GM19238 (cell line): Measurements from ENCODE around the gene HBQ1.
A peak's percentile ranks its signal among the peaks of the same experiment; 100 is the strongest.
"Not testable (repeated sequence)": the region's sequence is repeated elsewhere in the genome, so short reads cannot be mapped to it uniquely, and the experiment has no call there.

Source experiments
- DNase-seq: peaks from one replicate; pipeline ENCODE4 v3.0.0; 2011; ENCODE audit warnings: low spot score; ENCODE audit not compliant: insufficient read length

The HBQ1 gene

DNA sequence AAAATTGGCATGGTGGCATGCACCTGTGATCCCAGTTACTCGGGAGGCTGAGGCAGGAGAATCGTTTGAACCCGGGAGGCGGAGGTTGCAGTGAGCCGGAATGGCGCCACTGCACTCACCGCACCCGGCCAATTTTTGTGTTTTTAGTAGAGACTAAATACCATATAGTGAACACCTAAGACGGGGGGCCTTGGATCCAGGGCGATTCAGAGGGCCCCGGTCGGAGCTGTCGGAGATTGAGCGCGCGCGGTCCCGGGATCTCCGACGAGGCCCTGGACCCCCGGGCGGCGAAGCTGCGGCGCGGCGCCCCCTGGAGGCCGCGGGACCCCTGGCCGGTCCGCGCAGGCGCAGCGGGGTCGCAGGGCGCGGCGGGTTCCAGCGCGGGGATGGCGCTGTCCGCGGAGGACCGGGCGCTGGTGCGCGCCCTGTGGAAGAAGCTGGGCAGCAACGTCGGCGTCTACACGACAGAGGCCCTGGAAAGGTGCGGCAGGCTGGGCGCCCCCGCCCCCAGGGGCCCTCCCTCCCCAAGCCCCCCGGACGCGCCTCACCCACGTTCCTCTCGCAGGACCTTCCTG is at the start of gene HBQ1:
Gene HBQ1, plus strand, starts transcription at position 359 of the 575 bp plus-strand sequence. Its CDS starts 28 bp downstream, at position 387.
- no peak for DNase-seq

DNA sequence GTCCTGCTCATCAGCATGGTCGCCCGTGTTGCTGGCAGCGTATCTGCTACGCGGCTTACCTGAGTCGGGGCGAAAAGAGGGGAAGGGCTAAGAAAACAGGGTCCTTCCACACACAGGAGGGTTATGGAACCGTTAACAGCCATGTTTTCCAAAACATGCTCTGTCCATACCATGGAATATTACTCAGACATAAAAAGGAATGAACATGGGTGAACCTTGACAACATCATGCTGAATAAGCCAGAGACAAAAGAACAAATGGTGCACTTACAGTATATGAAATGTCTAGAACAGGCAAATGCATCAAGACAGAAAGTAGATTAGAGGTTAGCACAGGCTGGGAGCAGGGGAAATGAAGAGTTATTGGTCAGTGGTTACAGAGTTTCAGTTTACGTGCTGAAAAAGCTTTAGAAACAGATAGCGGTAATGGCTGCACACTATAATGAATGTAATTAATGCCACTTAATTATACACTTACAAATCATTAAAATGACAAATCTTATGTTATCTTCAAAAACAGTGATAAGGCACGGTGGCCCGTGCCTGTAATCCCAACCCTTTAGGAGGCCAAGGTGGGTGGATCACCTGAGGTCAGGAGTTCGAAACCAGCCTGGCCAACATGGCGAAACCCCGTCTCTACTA is 49.6 kb upstream of the HBQ1 start:
- no peak for DNase-seq

DNA sequence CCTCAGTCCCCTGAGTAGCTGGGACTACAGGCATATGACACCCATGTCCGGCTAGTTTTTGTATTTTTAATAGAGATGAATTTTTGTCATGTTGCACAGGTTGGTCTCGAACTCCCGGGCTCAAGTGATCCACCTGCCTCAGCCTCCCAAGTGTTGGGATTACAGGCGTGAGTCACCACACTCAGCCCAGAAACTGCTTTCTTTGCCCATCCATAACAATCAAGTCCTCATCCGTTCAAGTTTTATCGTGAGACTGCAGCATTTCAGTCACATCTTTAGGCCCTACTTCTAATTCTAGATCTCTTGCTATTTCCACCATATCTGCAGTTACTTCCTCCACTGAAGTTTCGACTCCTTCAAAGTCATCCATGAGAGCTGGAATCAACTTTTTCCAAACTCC is 48.1 kb upstream of the HBQ1 start:
- DNase-seq: no peak

DNA sequence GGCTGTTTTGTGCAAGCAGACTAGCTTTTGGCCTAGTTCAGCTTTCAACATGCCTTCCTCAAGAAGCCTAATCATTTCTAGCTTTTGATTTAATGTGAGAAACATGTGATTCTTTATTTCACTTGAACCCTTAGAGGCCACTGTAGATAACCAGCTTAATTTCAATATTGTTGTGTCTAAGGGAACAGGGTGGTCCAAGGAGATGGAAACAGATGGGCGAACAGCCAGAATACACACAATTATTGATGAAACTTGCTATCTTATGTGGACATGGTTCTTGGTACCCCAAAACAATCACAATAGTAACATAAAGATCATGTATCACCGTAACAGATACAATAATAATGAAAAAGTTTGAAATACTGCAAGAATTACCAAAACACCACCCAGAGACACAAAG is 46.5 kb upstream of the HBQ1 start:
- no peak for DNase-seq

DNA sequence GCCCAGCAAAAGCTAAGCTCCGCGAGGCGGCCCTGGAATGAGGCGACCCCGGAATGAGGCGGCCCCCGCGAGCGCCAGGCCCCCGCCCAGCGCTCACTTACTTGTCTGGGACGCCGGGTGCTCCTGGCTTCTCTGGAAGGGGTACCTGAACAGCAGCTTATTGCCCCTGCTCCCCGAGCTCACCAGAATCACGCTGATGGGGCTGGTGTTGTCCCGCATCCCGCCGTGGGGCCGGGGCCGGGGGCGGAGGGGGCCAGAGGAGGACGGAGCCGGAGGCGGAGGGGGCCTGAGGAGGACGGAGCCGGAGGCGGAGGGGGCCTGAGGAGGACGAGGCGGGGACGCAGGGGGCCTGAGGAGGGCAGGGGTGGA is 42.2 kb upstream of the HBQ1 start:
- peak; percentile 30 for DNase-seq

DNA sequence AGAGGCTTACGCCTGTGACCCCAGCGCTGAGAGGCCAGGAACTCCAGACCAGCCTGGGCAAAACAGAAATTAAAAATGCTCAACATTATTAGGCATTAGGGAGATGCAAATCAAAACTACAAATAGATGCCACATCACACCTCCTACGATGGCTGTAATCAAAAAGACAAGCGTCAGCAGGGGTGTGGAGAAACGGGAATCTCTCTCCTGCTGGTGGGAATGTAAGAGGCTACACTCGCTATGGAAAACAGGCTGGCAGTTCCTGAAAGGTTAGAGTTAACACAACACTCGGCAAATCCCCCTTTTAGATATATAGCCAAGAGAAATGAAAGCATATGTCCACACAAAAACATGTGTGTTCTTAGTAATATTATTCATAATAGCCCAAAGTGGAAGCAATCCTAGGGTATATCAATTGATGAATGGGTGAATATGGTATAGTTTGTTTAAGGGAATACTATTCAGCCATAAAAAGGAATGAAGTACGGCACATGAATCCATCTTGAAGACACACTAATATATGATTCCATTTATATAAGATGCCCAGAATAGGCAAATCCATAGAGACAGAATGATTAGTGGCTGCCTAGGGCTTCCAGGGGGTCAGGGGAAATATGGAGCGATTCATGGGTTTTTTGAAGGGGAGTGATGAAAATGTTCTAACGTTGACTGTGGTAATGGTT is 39.9 kb upstream of the HBQ1 start:
- DNase-seq: no peak

DNA sequence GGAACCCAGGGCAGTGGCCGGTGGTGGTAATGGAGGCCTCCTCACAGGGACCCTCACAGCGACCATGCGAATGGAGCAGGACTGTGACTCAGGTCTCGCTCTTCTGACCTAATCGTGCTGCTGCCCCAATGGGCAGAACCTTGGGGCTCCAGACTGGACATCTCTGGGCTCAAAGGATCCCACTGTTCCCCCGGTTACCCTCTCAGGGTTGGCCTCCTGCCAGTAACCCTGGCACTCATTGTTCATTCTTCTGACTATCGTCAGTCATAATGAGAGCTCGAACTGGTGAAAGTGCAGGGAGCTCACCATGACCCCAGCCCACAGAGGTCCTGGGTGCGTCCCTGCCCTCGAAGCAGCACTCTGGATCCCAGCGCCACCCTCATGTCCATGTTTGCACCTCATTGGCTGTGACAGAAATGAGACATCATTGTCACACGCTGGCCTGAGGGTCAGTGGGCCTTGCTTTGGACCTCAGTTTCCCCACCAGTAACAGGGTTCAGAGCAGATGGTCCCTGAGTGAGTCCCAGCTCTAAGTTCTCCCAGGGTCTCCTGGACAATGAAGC is 37.8 kb upstream of the HBQ1 start:
- no peak for DNase-seq

DNA sequence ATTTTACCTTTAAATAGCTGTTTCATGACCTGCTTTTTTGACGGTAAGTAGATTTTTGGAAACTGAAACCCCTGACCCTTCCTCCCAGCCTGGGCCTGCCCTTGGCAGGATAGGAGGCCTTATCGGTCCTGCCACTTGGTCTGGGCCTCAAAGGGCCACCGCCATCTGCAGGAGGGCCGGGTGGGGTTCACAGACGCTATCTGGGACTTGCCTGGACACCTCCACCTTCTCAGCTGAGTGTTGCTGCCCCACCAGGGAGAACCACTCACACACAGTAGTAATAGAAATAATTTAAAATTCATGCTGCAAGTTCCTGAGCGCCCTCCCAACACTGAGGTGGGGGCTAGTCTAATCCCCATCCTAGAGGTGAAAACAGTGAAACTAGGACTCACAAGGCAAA is 37.2 kb upstream of the HBQ1 start:
- no peak for DNase-seq

DNA sequence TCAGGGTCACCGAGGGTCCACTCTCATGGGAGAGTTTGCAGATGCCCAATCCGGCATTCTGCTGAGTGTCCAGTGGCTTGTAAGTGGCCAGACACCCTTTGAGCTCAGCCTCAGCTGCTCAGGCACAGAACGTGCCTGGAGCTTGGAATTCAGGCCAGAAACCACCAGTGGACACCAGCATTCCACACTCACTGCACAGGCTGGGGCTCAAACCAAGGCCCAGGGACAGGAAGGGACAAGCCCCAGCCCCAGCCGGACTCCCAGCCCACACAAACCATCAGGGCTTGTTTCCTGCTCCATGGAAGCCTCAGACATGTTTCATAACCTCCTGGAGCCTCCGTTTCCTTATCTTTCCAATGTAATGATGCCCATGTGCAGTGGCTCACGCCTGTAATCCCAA is 36.8 kb upstream of the HBQ1 start:
- no peak for DNase-seq

DNA sequence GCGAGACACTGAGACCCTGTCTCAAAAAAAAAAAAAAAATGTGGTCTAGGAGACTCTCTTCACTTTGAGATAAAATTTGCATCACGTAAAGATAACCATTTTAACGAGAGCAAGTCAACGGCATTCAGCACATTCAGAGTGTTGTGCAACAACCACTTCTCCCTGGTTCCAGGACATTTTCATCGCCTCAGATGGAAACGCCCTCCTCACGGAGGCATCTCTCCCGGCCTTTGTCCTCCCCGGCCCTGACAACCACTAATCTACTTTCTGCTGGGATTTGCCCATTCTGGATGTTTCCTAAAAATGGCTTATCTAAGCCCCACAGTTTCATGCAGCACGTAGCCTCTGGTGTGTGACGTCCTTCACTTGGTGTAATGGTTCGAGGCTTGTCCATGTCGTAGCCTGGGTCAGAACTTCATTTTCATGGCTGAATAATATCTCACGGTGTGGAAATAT is 35.4 kb upstream of the HBQ1 start:
- no peak for DNase-seq

DNA sequence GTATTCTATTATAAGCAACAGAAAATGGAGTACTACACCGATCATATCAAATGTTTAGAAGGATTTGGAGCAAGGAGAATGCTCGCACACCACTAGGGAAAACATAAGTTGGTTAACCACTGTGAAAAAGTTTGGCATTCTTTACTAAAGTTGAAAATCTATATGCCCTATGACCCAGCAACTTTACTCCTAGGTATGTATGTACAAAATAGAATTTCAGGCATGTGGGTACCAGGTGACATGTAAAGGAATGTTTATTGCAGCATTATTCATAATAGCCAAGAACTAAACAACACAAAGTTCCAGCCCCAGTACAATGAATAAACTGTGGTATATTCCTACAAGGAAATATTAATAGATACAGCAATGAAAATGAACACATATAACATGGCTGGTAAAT is 33.6 kb upstream of the HBQ1 start:
- no peak for DNase-seq

DNA sequence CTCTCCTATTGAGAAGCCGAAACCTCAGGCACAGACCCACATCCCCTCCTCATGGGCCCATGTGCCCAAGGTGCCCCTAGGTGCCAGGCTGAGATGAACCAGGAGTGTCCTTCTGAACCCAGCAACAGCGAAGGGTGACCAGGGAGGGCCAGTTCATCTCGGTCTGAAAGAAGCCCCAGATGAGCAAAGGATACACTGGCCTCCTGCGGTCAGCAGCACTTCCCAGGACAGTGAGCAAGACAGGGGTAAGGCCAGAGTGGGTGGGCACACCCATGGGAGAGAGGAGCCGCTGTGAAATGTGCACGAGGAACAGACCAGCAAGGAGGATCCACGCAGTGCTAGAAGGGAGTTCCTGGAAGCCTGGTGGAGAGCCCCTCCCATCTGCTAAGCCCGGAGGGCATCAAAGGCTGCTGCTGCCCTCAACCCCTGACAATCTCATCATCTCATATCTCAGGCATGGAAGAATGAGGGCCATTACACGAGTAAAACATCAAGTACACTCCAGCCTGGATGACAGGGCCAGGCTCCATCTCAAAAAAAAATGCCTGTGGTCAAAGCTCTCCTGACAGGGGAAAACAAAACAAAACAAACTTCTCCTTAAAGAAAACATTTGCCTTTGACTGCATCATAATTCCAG is 31.1 kb upstream of the HBQ1 start:
- DNase-seq: no peak

DNA sequence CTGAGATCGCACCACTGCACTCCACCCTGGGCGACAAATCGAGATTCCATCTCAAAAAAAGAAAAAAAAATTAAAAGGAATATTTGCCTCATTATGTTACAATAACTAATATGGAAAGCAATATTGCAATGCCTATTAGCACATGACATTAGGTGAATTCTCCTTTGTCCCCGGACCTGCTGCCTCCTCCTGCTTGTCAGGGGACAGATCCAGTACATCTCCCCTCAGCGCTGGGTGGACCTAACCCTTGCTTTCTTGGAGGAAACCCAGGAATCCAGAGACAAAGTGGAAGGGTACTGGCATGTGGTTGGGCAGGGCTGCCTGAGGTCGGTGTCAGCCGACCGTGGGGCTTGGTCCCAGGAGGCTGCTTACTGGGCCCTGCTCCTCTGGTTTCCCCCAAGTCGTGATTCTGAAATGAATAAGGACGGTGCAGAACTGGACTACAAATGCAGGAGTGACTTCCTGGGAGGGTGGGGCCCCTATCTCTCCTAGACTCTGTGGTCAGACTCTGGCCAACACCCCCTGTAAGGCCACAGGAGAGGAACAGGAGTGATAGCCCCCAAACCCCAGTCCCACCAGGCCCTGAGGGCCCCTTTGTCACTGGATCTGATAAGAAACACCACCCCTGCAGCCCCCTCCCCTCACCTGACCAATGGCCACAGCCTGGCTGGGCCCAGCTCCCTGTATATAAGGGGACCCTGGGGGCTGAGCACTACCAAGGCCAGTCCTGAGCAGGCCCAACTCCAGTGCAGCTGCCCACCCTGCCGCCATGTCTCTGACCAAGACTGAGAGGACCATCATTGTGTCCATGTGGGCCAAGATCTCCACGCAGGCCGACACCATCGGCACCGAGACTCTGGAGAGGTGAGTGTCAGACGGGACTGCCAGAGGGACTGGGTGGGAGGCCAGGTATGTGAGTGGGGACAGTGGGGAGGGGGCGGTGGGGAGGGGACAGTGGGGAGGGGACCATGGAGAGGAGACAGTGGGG is 27.8 kb upstream of the HBQ1 start, which contains the start of gene HBZ:
Gene HBZ, plus strand, starts transcription at position 504 of the 988 bp plus-strand sequence. Its CDS starts 266 bp downstream, at position 770.
- no peak for DNase-seq

DNA sequence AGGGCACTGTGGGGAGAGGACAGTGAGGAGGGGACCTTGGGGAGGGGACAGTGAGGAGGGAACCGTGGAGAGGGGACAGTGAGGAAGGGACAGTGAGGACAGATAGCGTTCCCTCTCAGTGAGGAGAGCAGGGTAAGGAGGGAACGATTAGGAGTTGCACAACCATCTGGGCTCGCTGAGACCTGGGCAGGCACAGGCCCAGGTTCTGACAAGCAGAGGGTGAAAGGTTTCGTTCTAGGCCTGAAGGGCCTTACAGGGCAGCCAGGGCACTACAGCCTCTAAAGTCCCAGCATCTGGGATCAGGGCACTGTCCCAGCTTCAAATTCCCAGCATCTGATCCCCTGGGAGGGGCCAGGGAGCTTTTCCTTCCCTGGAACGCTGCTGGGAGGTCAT is 27.1 kb upstream of the HBQ1 start:
- not testable (repeated sequence) for DNase-seq

DNA sequence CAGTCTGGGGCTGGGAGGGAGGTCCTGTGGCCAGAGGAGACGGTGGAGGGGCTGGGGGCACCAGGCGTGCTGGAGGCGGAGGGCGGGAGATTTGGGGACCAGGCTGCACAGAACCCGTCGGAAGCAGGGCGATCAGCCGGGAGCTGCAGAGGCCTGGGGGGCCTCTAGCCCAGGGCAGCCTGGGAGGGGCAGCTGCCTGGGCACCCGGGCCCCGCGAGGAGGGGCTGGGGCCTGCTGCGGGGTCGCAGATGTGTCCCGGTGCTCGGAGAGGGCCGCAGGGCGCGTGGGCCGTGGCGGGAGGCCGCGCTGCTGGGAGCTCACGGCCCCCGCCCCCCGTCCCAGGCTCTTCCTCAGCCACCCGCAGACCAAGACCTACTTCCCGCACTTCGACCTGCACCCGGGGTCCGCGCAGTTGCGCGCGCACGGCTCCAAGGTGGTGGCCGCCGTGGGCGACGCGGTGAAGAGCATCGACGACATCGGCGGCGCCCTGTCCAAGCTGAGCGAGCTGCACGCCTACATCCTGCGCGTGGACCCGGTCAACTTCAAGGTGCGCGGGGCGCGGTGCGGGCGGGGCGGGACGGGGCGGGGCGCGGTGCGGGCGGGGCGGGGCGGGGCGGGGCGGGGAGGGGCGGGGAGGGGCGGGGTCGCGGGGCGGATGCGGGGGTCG is 26.6 kb upstream of the HBQ1 start:
- DNase-seq: not testable (repeated sequence)

DNA sequence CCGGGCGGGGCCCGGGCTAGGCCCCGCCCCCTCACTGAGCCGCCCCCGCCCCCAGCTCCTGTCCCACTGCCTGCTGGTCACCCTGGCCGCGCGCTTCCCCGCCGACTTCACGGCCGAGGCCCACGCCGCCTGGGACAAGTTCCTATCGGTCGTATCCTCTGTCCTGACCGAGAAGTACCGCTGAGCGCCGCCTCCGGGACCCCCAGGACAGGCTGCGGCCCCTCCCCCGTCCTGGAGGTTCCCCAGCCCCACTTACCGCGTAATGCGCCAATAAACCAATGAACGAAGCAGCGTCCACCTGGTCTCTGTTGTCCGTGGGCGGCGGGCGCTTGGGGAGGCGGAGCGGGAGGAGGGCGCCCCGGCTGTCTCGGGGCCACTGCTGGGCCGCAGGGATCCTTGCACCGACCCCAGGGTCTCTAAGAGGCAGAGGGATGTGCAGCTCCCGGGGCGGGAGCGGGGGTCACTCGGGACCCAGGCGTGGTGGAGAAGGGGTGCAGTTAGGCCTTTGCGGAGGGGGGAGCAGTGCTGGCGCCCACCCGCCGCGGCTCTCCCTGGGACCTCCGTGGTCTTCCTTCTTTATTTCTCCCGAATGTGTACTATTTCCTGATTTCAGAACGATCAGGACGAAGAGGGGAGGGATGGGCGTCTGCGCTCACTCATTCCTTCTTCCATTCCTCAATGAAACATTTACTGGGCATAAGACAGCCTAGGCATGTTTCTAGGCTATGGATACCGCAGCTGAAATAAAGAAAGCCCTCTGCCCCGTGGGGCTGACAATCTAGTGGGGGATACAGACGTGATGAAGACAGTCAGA is 25.8 kb upstream of the HBQ1 start:
- DNase-seq: no peak

DNA sequence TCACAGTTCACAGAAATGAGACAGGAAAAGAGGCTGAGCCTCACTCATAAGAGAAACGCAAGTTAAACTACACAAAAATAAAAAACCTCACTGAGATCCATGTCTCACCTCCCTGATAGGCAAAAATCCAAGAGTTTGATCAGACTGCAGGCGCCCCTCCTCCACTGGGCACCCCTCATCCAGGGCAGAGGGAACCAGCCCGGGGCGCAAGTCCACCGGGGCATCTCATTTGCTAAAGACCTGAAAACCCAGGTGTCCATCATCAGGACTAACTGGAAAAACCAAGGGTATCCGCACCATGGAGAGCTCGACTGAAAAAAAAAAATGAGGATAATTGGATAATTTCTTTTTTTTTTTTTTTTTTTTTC is 25.2 kb upstream of the HBQ1 start:
- DNase-seq: no peak

DNA sequence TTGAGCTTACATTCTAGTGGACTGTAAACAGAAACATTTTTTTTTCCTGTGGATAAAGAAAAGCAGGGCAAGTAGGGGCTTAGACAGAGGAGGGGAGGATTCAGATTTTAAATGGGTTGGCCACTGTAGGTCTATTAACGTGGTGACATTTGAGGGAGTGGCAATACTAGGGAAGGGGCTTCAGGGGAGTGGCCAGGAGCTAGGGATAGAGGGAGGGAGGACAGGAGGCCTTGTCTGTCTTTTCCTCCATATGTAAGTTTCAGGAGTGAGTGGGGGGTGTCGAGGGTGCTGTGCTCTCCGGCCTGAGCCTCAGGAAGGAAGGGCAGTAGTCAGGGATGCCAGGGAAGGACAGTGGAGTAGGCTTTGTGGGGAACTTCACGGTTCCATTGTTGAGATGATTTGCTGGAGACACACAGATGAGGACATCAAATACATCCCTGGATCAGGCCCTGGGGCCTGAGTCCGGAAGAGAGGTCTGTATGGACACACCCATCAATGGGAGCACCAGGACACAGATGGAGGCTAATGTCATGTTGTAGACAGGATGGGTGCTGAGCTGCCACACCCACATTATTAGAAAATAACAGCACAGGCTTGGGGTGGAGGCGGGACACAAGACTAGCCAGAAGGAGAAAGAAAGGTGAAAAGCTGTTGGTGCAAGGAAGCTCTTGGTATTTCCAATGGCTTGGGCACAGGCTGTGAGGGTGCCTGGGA is 21.0 kb upstream of the HBQ1 start:
- DNase-seq: no peak

DNA sequence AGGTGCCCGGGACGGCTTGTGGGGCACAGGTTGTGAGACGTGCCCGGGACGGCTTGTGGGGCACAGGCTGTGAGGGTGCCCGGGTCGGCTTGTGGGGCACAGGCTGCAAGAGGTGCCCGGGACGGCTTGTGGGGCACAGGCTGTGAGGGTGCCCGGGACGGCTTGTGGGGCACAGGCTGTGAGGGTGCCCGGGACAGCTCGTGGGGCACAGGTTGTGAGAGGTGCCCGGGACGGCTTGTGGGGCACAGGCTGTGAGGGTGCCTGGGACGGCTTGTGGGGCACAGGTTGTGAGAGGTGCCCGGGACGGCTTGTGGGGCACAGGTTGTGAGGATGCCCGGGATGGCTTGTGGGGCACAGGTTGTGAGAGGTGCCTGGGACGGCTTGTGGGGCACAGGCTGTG is 20.0 kb upstream of the HBQ1 start:
- DNase-seq: not testable (repeated sequence)
